GM18498 (cell line): ENCODE measurements around the gene MAD1L1.

ENCODE experiments used
- ATAC-seq: cut with Tn5 transposase; IDR thresholded peaks from one replicate; pipeline ENCODE4 v1.9.1; 2021; ENCODE audit warnings: mild to moderate bottlenecking, moderate library complexity; ENCODE audit not compliant: unreplicated experiment

Gene MAD1L1

GRCh38 chr7:1777122-1777521 lies 455.6 kb downstream of the MAD1L1 start:
- no peak for ATAC-seq

GRCh38 chr7:1775389-1775788 lies 457.4 kb downstream of the MAD1L1 start:
- ATAC-seq, result no peak

GRCh38 chr7:1770331-1770730 lies 462.4 kb downstream of the MAD1L1 start:
- no peak for ATAC-seq

GRCh38 chr7:1769286-1770200 lies 463.2 kb downstream of the MAD1L1 start:
- ATAC-seq, result no peak

GRCh38 chr7:1768832-1769231 lies 463.9 kb downstream of the MAD1L1 start:
- no peak for ATAC-seq

- no peak for ATAC-seq
Observed at GRCh38 chr7:1767524-1767923, 465.2 kb downstream of the MAD1L1 start.
